OCI-LY3 (cell line): ENCODE data around the gene AKAP6.

ENCODE experiments used
- CTCF ChIP-seq: fragments of 200-600, 300-600 bp; sonication (generic); IDR thresholded peaks from 2 replicates; pipeline ENCODE4 v1.5.1; 2014; ENCODE audit warnings: antibody characterized with exemption, low read length, low read depth
- EZH2phosphoT487 ChIP-seq: fragments of 200-600 bp; shearing (Covaris generic); IDR thresholded peaks from 2 replicates; pipeline ENCODE4 v1.6.1; 2018; ENCODE audit warnings: antibody characterized with exemption, mixed run types, low read depth

GRCh38 chr14:32300136-32300535 lies 29.0 kb upstream of the AKAP6 start:
- TF ChIP-seq CTCF (no peak), EZH2phosphoT487 (no peak)
